HL-60/S4 treated with retinoic acid at 250 ng/mL for 4 days and 3 days (cell line): ENCODE results near the gene DCAF12.
"Not testable (repeated sequence)": the region's sequence is repeated elsewhere in the genome, so short reads cannot be mapped to it uniquely, and the experiment has no call there.

Experiments
- in situ Hi-C: fragments of 300-500 bp; cut with MboI; formaldehyde crosslinking; loops from 2 replicates; pipeline ENCODE4 v1.7.0; 2022; ENCODE audit warnings: low sequenced_read_pairs

The DCAF12 gene

GRCh38 chr9:34126207-34127034, at the start of gene DCAF12:
Gene DCAF12 (minus strand): TSS chr9:34126698. CDS start chr9:34126431, 267 bp downstream.
- in situ Hi-C loops, result no loop called here

- in situ Hi-C loops, result no loop called here
These were observed 49.6 kb upstream of the DCAF12 start for GRCh38 chr9:34176089-34176488.

GRCh38 chr9:34171753-34172535, 45.4 kb upstream of the DCAF12 start:
- in situ Hi-C loops, result no loop called here

GRCh38 chr9:34170237-34170991, 43.9 kb upstream of the DCAF12 start:
- in situ Hi-C loops, result no loop called here

- in situ Hi-C loops, result no loop called here
These were observed 42.6 kb upstream of the DCAF12 start for GRCh38 chr9:34169125-34169524.

- in situ Hi-C loops, result no loop called here
These were observed 36.9 kb upstream of the DCAF12 start for GRCh38 chr9:34163434-34163833.

GRCh38 chr9:34158362-34158869, 31.9 kb upstream of the DCAF12 start:
- in situ Hi-C loops, result no loop called here

GRCh38 chr9:34157898-34158297, 31.4 kb upstream of the DCAF12 start:
- in situ Hi-C loops, result no loop called here

- in situ Hi-C loops, result no loop called here
These were observed 30.8 kb upstream of the DCAF12 start for GRCh38 chr9:34157318-34157717.

- in situ Hi-C loops, result no loop called here
These were observed 27.6 kb upstream of the DCAF12 start for GRCh38 chr9:34154057-34154456.

- in situ Hi-C loops, result no loop called here
These were observed 24.9 kb upstream of the DCAF12 start for GRCh38 chr9:34151398-34151797.

- in situ Hi-C loops, result no loop called here
These were observed 18.7 kb upstream of the DCAF12 start for GRCh38 chr9:34145165-34145564.

- in situ Hi-C loops, result no loop called here
These were observed 16.6 kb upstream of the DCAF12 start for GRCh38 chr9:34143116-34143515.

GRCh38 chr9:34140853-34141252, 14.4 kb upstream of the DCAF12 start:
- in situ Hi-C loops, result no loop called here

- in situ Hi-C loops, result no loop called here
These were observed 13.1 kb upstream of the DCAF12 start for GRCh38 chr9:34139477-34140146.

GRCh38 chr9:34138644-34139043, 12.1 kb upstream of the DCAF12 start:
- in situ Hi-C loops, result not testable (repeated sequence)

GRCh38 chr9:34134521-34134920, 8.0 kb upstream of the DCAF12 start:
- in situ Hi-C loops, result no loop called here

GRCh38 chr9:34133436-34133949, 7.0 kb upstream of the DCAF12 start:
- in situ Hi-C loops, result no loop called here

- in situ Hi-C loops, result no loop called here
These were observed 5.1 kb upstream of the DCAF12 start for GRCh38 chr9:34131571-34131970.
